ENCODE results near the gene EFHC1. TPM values are rescaled to one million over a fixed set of nuclear protein-coding genes. Genes with fewer than 3 reads are reported as not detected.

The EFHC1 gene
- total RNA-seq, 1 experiment from 2014 or later = 13.2 TPM

DNA sequence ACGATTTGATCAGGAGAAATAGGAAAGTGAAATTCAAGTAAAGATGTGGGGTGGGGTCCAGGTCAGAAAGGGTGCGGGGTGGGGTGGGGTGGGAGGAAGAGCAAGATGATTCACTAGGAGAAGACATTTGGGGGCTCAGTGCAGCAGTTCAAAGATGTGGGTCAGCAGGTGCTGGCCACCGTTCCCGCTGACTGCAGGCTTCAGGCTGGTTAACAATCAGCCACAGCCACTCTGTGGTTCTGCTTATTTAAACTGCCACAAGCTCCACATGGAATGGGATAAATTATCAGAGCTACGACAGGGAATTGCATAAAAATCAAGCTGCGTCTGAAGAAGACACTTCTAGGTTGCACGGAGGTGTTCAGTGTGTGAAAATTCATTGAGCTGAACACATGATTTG lies 107.3 kb downstream of the EFHC1 start:
- H3K4me2 ChIP-seq (ENCODE audit: insufficient read depth, insufficient read length, low read length) = no peak overlapping the region
- H3K27me3 Mint-ChIP-seq (ENCODE audit: low read depth) = no peaks in the 10 kb centered on the region
- H3K36me3 Mint-ChIP-seq (ENCODE audit: insufficient read depth in 1 of 3, low read depth in 3 of 3) = peaks cover 0 to 2% (median 0%) of the 10 kb centered on the region in 3 experiments; a peak in 1 of 7 replicates
- no peak overlapping the region for H3K23ac ChIP-seq (ENCODE audit: insufficient read length, low read depth, low read length)
- no peak overlapping the region for H4K91ac ChIP-seq (ENCODE audit: insufficient read length, low read depth, low read length)
- no peaks in the 10 kb centered on the region; the same call in 1 of the 2 replicates for H3K4me1 ChIP-seq (ENCODE audit: insufficient read depth, low read length)
- no peak overlapping the region for H2AK5ac ChIP-seq (ENCODE audit: insufficient read length, low read length)
- no peaks in the 10 kb centered on the region for H4K20me1 ChIP-seq (ENCODE audit: control insufficient read depth, insufficient read depth, insufficient read length)
- H3K4me3 Mint-ChIP-seq = no peak overlapping the region
- no peak overlapping the region for H2AFZ ChIP-seq (ENCODE audit: low read length)
- H3K23me2 ChIP-seq (ENCODE audit: insufficient read length, low read depth, low read length, poor library complexity, severe bottlenecking) = no peaks in the 10 kb centered on the region
- H3K9ac ChIP-seq (ENCODE audit: extremely low read depth, insufficient read length, low read length) = no peak overlapping the region
- no peak overlapping the region for H2BK20ac ChIP-seq (ENCODE audit: low read depth, low read length, poor library complexity, severe bottlenecking)
- peaks cover 6 to 21% of the 10 kb centered on the region in 2 experiments for H3K4me1 Mint-ChIP-seq
- DNase-seq = no peak
- no peak overlapping the region for H2BK15ac ChIP-seq (ENCODE audit: low read depth, low read length)
- no peaks in the 10 kb centered on the region for H3K79me2 ChIP-seq (ENCODE audit: insufficient read depth, low read length)
- no peaks in the 10 kb centered on the region for H3K27me3 ChIP-seq (ENCODE audit: insufficient read depth, low read length)
- no peak overlapping the region for H4K5ac ChIP-seq (ENCODE audit: insufficient read length, low read depth, low read length)
- no peaks in the 10 kb centered on the region for H3K9me3 Mint-ChIP-seq
- no peak overlapping the region for H2BK5ac ChIP-seq (ENCODE audit: insufficient read length, low read length)
- no peak overlapping the region for H3K27ac ChIP-seq (ENCODE audit: insufficient read length, low read depth, low read length)
- H3K14ac ChIP-seq (ENCODE audit: insufficient read depth, low read length) = no peak overlapping the region
- no peak overlapping the region for H2BK12ac ChIP-seq (ENCODE audit: insufficient read length, low read depth, low read length)
- no peak overlapping the region for H3K18ac ChIP-seq (ENCODE audit: insufficient read length, low read depth, low read length)
- H3K56ac ChIP-seq (ENCODE audit: insufficient read length, low read depth, low read length) = no peak overlapping the region
- H3T11ph ChIP-seq (ENCODE audit: low read length) = no peak overlapping the region
- TF ChIP-seq, protein P1, sequence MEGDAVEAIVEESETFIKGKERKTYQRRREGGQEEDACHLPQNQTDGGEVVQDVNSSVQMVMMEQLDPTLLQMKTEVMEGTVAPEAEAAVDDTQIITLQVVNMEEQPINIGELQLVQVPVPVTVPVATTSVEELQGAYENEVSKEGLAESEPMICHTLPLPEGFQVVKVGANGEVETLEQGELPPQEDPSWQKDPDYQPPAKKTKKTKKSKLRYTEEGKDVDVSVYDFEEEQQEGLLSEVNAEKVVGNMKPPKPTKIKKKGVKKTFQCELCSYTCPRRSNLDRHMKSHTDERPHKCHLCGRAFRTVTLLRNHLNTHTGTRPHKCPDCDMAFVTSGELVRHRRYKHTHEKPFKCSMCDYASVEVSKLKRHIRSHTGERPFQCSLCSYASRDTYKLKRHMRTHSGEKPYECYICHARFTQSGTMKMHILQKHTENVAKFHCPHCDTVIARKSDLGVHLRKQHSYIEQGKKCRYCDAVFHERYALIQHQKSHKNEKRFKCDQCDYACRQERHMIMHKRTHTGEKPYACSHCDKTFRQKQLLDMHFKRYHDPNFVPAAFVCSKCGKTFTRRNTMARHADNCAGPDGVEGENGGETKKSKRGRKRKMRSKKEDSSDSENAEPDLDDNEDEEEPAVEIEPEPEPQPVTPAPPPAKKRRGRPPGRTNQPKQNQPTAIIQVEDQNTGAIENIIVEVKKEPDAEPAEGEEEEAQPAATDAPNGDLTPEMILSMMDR (conservative IDR thresholded peaks at IDR 0.05) = no peak
- WGBS (ENCODE audit: extremely low coverage, insufficient read length, low lambda C conversion rate) = no CpG with 5 or more reads among the region's 7 CpGs
- H3K4ac ChIP-seq (ENCODE audit: low read depth, low read length) = no peak overlapping the region
- no peaks in the 10 kb centered on the region for H3K79me1 ChIP-seq (ENCODE audit: insufficient read depth, low read depth, low read length, poor library complexity, severe bottlenecking)
- H4K8ac ChIP-seq (replicated peaks; ENCODE audit: insufficient read length, low read depth, low read length) = no peak overlapping the region
- H3K9me3 ChIP-seq (ENCODE audit: control insufficient read depth, low read depth, low read length) = no peaks in the 10 kb centered on the region
- H3K27ac Mint-ChIP-seq = no peak overlapping the region
- no peak overlapping the region for H2BK120ac ChIP-seq (ENCODE audit: low read depth, low read length, poor library complexity, severe bottlenecking)

Data from H9 (cell line).